Stimulated activated CD8-positive, alpha-beta memory T cell treated with anti-CD3 and anti-CD28 coated beads, Interleukin-12 subunit alpha, Interleukin-12 subunit beta, amount 100 ng/mL, for 4 hours (primary cell): ENCODE data around the gene TEAD4.

ENCODE experiments used
- DNase-seq: peaks from one replicate; pipeline ENCODE4 v3.0.0-alpha.2; 2020; ENCODE audit warnings: low read depth

TEAD4 gene

DNA sequence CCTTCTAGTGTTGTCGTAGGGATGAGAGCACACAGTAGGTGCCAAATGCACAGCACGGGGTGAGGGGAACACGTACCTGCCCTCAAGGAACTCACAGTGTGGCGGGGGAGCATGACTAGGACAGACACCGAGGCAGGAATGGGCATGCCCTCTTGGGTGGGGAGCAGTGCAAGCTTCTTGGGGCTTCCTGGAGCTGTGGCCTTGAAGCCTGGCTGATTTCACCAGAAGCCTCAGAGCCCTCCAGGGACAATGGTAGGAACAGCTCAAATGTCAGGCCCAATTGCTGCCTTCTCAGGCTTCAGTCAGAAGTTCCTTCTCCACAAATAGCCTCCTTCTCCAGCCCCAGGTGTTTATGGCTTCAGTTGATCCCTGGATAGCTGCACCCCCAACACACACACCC, 43.4 kb downstream of the TEAD4 start:
- no peak for DNase-seq

DNA sequence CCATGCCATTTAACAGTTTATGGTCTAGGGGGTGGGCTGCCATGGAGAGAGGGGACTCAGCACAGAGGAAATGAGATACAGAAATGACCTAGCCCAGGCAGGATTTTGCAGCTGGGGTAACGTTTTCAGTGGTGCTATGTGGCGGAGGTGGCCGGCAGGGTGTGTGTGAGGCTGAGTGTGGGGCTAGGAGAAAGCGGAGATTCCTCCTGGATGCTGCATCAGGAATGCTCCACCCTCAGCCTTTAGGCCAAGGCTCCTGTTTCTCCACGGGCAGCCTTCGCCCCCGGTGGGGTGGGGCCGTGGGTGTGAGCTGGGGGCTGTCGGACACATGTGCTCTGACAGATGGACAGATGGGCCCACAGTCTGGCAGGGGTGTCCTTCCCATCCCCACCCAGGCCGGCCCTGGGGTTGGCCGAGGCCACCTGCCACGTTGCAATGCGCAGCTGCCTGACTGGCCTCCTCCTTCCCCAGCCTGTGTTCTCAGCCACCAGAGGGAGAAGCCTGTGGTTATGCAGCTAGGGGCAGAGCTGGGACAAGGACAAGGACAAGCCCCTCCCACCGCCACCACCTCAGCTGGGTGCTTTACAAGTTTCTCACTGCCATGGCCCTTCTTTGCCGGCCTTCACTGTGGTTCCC, 44.3 kb downstream of the TEAD4 start:
- DNase-seq: no peak

DNA sequence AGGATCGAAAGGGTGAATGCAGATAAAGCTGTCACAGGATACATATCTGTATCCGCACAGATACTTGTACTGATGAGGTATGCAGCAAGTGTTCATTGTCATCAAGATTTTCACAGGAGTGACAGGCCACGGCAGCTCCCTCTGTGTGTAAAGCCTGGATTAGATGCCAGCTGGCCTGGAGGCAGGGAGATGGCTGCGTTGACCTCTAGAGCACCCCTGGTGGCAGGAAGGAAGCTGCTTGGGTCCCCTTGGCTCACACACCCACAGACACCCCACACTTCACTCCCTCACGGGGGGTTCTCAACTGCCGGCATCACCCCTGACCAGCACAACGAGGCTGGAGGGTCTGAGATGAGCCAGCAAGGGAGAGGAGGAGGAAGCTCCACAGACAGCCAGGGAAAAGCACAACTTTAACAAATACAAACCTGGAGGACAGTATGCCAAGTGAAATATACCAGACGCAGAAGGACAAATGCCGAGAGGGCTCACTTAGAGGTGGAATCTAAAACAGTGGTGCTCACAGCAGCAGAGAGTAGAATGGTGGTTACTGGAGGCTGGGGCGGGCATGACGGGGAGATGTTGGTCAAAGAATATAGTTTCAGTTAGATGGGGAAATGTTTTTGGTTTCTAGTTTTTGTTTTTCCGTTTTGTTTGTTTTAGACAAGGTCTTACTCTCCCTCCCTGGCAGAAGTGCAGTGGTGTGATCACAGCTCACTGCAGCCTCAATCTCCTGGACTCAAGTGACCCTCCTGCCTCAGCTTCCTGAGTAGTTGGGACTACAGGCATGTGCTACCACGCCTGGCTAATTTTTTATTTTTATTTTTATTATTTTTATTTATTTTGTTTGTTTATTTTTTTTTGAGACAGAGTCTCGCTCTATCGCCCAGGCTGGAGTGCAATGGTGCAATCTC, 45.7 kb downstream of the TEAD4 start:
- DNase-seq: no peak

DNA sequence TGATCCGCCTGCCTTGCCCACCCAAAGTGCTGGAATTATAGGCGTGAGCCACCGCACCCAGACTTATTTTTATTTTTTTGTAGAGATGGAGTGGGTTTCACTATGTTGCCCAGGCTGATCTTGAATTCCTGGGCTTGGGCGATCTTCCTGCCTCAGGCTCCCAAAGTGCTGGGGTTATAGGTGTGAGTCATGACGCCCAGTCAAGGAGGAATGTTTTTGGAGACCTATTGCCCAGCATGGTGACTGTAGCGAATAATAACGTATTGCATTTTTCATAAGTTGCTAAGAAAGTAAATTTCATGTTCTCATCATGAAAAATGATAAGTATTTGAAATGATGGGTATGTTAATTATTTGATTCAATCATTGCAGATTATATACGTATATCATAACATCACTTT, 46.5 kb downstream of the TEAD4 start:
- no peak for DNase-seq

DNA sequence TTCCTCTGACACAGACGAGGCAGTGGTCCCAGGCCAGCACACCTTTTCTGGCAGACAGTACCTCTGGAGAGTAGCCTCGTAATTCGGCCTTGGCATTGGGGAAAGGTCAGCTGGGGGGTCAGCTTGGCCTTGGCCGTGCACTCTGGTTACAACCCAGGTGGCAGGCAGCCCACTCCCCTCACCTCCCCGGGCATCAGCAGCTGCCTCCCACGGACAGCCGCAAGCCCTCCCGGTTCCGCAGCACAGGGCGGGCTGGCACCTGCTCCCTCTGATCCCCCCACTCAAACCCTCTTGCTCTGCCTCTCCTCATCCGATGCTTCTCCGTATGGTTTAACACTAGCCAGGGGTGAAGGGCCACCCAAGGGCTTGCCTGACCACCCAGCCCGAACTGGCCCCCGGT, 50.6 kb downstream of the TEAD4 start:
- no peak for DNase-seq

DNA sequence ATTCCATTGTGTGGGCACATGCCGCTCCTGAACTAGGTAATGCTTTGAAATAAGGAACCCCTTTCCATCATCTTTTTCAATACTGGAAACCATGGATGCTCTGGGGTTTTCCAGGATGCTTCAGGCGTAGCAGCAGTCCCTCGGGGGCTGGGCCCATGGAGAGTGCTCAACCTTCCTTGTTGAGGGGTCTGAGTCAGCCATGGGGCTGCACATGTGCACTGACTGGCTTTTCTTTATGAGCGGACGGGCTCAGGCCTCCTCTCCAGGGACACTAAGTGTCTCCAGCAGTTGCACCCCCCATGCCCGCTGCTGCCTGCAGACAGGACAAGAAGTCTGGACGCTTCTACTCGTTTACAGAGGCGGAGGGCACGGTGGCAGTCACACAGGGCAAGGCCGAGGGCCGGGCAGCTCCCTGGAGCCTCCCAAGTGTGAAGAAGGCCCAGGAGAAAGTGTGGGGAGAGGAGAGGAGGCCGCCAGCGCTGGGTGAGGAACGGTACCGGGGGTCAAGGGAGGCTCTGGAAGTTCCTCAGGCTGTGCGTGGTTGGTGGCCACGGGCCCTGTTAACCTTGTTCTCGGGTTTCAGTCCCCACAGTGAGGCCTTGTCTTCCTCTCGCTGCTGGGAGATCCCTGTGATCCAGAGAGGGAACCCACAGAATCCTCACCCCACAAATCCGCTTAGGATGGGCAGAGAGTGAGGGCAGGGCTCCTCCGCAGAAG, 51.2 kb downstream of the TEAD4 start:
- no peak for DNase-seq

DNA sequence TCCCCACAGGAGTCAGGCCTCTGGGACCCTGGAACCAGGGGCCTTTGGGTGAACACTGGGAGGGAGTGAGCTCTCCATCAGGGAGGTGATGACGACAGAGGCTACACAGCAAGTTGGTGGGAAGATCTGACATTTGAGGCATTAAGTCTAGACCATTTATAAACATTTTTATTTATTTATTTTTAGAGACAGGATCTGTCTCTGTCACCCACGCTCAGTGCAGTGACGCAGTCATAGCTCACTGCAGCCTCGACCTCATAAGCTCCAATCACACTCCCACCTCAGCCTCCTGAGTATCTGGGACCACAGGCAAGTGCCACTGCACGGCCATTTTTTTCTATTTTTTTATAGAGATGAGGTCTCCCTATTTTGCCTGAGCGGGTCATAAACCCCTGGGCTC, 53.6 kb downstream of the TEAD4 start:
- no peak for DNase-seq

DNA sequence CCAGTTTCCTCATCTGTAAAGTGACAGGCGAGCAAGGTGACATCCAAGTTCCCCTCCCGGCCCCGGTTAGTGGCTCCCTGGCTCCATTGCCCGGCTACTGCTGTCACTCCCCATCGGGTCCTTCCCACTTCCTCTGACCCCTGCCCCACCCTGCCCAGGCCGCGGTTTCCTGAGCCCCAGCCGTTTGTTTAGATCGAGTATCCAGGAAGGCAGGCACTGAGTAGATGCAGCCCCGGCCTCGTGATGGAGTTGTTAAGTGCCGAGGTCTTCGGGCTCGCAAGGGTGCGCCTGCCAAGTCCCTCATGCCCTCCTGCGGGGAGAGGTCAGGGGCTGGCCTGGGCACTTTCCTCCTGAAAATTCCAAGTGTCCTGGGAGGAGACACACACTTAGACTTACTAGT, 55.4 kb downstream of the TEAD4 start:
- no peak for DNase-seq

DNA sequence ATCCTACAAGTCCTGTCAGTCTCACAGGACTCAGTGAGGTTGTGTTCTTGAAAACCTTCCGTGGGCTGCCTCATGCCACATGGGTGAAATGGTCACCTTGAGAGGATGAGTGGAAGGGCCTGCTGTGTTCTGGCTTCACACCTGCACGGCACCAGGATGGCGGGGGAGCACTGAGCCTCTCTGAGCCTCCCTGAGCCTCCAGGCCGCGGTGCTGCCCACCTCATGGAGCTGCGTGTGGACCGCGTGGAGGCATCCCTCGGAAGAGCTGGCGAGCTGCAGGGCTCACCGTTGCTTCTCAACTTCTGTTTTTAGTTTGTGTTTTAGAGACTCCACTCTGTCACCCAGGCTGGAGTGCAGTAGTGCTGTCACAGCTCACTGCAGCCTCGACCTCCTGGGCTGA, 56.2 kb downstream of the TEAD4 start:
- DNase-seq: no peak

DNA sequence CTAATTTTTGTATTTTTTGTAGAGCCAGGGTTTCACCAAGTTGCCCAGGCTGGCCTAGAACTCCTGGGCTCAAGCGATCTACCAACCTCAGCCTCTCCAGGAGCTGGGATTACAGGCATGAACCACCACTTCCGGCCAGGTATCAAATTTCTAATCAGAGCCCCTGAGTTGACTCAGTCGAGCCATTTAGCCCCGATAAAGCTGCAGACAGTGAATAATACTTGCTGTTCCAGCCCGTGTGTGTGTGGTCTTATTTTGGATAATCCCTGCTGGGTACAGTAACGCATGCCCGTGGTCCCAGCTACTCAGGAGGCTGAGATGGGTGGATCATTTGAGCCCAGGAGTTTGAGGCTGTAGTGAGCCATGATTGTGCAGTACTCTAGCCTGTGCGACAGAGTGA, 57.0 kb downstream of the TEAD4 start:
- DNase-seq: no peak

DNA sequence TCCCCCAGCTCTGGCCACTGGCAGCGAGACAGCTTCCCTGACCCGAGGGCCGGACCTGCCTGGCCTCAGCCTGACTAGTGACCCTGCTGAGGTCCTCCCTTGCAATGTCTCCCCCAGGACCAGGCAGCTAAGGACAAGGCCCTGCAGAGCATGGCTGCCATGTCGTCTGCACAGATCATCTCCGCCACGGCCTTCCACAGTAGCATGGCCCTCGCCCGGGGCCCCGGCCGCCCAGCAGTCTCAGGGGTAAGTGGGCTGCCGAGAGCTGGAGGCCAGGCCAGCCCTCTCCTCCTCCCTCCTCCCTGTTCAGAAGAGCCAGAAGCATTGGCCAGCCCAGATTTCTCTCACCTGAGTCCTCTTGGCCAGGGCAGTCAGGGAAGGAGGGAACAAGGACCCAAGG, 58.1 kb downstream of the TEAD4 start:
- DNase-seq: no peak

DNA sequence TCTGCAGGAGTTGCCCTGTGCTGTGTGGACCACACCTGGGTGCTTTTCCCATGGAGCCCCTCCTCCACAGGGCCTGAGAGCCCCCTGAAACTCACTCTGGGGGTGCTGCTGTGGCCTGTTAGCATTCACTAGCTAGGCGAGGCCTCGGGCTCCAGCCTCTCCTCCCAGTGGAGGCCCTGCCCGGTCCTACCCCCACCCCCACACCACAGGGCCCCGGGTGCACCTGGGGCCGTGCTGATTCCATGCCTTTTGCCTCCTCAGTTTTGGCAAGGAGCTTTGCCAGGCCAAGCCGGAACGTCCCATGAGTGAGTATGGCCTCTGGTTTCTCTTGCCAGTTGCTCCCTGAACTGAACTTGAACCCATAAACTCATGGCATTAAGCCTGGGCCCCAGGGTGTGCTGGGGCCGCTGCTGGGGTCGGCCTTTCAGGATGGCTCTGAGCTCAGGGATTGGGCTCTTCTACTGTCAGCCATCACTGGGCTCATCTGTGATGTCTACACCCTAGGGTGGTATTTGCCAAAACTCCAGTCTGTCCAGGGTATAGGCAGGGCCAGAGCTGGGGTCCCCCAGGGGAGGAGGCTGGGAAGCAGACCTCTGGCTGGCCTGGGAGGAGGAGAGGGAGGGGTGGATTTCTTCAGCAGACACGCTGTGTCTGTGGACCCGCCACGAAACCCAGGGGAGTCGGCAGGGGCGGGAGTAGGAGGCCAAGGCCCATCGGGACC, 59.2 kb downstream of the TEAD4 start:
- DNase-seq: no peak

DNA sequence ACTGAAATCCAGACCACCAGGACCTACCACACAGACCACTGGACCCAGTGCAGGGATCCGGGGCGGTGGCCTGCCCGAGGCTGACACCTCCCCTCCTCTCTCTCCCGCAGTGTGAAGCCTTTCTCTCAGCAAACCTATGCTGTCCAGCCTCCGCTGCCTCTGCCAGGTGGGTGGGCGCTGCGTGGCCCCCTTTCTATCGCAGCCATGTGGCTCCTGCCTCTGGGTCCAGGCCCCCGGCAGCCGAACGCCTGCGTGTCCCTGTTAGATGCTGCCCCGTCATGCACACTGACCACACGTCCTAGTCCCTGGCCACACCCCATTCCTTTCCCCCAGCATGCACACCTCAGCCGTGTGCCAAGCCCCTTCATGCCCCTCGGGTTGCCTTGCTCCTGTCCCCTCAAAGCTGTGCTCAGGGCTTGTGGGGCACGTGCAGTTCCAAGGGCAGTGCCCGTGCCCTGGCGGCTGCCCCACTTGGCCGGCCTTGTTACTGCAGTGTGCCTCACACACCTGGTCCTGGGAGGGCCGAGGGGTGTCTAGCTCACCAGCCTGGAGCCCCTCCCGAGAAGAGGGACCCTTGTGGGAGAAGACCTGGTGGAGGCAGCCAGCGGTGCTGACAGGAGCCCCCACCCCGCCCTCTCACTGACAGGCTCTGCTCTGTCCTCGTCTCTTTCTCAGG, 59.9 kb downstream of the TEAD4 start:
- no peak for DNase-seq

DNA sequence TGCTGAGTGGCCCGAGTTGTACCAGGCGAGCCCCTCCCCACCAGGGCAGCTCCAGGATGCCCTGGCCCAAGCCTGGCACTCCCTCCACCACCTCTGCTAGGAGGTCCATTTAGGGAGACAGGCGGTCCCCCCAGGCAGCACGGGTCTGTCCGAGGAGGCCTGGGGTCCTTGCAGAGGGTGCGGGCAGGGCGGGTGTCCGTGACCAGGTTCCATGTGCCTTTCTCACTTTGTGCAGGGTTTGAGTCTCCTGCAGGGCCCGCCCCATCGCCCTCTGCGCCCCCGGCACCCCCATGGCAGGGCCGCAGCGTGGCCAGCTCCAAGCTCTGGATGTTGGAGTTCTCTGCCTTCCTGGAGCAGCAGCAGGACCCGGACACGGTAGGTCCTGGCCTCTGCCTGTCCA, 61.2 kb downstream of the TEAD4 start:
- no peak for DNase-seq

DNA sequence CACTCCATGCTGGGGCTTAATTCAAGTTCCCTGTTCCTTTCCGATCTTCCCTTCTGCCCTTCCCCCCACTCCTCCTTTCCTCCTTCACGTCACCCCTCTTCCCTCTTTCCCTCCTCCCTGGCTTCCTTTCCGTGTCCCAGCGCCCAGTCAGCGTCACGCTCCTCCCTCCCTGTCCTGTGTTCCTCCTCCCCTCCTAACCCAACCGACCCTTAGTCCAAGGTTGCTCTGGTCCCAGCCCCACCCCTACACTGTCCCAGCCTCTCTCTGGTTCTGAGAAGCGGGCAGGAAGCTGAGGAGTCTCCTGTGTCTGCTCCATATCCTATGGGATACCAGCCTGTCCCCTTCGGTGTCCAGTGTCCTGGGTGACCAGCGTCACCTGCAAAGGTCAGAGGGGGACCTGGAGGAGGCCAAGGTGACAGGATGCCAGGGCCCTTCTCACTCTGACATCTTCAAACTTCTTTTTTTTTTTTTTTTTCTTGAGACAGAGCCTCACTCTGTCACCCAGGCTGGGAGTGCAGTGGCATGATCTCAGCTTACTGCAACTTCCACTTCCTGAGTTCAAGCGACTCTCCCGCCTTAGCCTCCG, 61.7 kb downstream of the TEAD4 start:
- DNase-seq: no peak

DNA sequence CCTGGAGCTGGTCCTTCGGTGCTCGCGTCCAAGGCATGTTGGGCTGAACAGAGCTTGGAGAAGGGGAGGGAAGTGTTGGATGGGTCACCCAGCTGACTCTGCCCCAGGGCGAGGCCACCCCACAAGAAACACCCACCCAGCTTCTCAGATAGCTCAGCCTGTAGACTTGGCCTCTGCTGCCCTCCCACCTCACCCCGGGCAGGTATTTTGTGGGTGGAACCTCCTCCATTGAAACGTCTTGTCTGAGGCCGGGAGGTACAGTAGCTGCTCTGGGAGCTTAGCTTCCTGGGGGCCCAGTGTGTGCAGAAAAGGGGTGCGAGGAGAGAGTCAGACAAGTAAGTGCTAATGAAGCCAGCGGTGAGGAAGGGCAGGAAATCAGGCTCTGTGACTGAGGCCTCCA, 63.2 kb downstream of the TEAD4 start:
- DNase-seq: no peak

DNA sequence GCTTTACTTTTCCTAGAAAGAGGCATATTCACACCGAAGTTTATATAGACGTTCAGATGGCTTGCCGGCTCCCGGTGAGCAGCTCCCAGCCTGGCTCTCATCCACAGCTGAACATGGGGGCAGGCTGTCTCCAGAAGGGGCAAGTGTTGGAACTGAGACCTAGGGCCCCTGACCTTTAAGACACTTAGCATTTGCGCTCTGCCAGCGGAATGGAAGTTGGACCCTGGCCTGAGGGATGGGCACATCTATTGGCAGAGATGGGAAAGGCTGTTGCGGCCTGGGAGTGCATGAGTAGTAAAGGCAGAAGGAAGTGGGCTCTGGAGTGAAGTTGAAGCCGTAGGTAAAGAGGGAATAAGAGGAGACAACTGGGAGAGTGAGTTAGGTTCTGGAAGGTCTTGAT, 63.8 kb downstream of the TEAD4 start:
- no peak for DNase-seq

DNA sequence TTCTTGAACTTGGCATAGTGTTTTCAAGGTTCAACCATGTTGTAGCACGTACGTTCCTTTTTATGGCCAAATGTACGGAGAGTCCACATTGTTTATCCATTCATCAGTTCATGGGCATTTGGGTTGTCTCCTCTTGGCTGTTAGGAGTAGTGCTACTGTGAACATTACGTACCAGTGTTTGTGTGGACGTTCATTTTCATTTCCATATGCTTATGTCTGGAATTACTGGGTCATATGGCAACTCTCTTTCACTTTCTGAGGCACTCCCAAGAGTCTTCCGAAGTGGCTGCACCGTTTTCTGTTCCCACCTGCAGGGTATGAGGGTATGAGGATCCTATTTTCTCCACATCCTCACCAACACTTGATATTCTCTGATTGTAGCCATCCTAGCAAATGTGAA, 68.9 kb downstream of the TEAD4 start:
- no peak for DNase-seq

DNA sequence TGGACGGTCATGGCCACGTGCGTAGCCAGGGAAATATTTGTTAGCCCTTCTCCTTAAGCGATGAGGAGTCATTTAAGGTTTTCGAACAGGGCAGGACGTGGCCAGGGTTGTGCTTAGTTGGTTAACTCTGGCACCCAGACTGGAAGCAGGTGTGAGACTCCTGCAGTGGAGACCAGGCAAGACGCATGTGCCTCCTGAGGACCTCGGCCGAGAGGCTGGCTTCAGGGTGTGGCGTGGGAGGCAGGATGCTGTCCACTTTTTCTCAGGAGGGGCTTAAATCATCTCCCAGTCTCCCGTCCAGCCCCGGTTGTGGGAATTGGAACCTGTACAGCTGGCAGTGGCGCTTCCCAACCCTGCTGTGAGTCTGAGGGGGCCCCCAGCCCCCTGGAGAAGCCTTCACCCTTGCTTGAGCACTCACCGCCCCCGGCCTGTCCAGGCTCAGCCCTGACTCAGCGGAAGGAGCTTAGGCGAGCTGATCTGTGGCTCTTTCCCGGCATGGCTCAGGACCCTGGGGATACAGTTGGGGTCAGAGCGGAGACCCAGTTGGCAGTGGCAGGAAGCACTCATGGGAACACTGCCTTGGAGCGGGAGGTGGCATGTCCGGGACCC, 71.7 kb downstream of the TEAD4 start:
- DNase-seq: no peak

DNA sequence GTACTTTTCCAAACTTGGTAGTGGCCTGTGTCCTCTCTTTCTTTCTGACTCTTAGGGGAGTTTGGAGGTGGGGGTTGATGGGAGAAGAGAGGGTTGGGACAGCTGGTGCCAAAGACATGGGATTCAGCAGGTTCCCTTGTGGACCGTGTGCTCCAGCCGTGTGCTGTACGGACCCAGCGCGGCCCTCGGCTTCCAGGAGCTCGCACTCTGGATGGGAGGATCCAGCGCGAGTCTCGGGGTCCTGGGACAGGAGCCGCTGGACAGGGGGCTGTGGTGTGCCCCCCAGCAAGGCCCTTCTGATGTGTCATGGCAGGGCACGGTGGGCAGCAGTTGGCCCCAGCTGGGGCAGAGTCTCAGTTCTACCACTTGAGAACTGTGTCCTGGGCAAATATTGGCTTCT, 73.0 kb downstream of the TEAD4 start:
- DNase-seq: no peak
